Activated CD8-positive, alpha-beta memory T cell treated with anti-CD3 and anti-CD28 coated beads for 36 hours (primary cell): ENCODE measurements around the gene CCL22. TPM values are rescaled to one million over a fixed set of nuclear protein-coding genes. Genes with fewer than 3 reads are reported as not detected.

ENCODE experiments used
- CTCF ChIA-PET: fragments of 350-600 bp; sonication (Branson Sonifier 250); formaldehyde crosslinking; loops from one replicate; lab custom pipeline; 2021; ENCODE audit warnings: antibody characterized with exemption; lab: Charles Lee
- POLR2A ChIA-PET: fragments of 350-600 bp; sonication (Branson Sonifier 250); formaldehyde crosslinking; loops from one replicate; lab custom pipeline; 2021; ENCODE audit warnings: antibody characterized with exemption; lab: Charles Lee
- total RNA-seq, 2 experiments: library from RNA; stranded (reverse); gene quantifications; one replicate each; pipeline ENCODE4 v1.2.3, GENCODE V29; 2021

CCL22 gene
- total RNA-seq, 2 experiments from 2014 or later, result 45.5 to 46.8 TPM

- CTCF ChIA-PET, result no interaction called here
- POLR2A ChIA-PET, result no interaction called here
Observed at GRCh38 chr16:57345021-57345420, 13.6 kb upstream of the CCL22 start.

GRCh38 chr16:57345666-57346204, 12.8 kb upstream of the CCL22 start:
- ChIA-PET POLR2A (no interaction called here), CTCF (no interaction called here)

DNA sequence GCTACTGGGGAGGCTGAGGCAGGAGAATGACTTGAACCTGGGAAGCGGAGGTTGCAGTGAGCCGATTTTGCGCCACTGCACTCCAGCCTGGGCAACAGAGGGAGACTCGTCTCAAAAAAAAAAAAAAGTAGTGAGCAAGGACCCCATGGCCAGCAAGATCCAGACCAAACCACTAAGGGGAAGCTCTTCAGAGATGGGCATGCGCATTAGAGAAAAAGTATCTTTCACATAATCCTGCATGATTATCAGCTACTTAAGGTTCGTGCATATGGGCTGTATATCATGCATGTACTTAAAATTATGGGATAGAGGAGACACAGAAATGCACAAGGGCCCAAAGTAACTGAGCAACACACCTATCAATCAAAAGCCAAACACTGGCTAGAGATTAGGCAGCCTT, 10.7 kb upstream of the CCL22 start:
- CTCF ChIA-PET, result no interaction called here

DNA sequence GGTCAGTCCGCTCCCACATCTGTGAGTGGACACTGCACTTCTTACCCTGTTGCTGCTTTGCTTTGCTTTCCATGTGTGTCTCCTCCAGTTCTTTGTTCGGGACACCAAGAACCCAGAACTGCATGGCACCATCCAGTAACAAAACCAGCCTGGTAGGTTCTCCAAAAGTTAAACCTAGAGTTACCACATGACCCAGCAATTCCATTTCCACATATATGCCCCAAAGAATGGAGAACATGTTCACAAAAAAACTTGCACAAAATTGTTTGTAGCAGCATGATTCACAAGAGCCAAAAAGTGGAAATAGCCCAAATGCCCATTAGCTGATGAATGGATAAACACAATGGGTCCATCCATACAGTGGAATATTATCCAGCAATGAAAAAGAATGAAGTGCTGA, 10.3 kb upstream of the CCL22 start:
- ChIA-PET CTCF (no interaction called here), POLR2A (no interaction called here)

More for the DNA sequence above, 10.7 kb upstream of the CCL22 start:
- POLR2A ChIA-PET, result no interaction called here

GRCh38 chr16:57349212-57350031, 9.2 kb upstream of the CCL22 start:
- POLR2A ChIA-PET, result no interaction called here
- CTCF ChIA-PET, result no interaction called here

DNA sequence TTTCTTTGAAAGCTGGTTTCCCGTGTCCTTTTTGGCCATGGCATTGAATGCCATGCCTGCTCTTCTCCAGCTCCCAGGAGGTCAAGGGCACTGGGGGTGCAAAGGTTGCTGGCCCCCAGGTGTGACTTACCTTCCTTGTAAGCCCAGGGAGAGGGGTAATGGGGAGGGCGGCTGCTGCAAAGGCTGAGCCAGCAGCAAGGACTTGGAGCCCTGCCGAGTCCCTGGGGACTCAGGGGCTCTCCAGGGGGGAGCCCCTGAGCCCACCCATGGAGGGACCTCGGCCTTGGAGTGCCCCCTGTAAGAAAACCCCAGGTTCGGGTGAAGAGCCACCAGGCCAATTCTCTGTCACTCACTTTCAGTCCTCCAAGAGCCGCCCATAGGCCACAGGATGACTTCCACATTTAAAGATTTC, 5.9 kb upstream of the CCL22 start:
- CTCF ChIA-PET, result no interaction called here
- POLR2A ChIA-PET, result no interaction called here

DNA sequence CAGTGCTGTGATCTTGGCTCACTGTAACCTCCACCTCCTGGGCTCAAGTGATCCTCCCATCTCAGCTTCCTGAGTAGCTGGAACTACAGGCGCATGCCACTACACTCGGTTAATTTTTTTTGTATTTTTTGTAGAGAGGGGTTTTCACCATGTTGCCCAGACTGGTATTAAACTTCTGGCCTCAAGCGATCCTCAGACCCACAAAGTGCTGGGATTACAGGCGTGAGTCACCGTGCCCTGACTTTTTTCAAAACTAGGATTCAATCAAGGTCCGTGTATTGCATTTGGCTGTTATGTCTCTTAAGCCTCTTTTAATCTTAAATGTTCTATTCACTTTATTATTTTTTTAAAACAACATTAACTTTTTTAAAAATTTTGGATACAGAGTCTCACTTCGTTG, 4.3 kb upstream of the CCL22 start:
- ChIA-PET POLR2A (no interaction called here), CTCF (no interaction called here)

DNA sequence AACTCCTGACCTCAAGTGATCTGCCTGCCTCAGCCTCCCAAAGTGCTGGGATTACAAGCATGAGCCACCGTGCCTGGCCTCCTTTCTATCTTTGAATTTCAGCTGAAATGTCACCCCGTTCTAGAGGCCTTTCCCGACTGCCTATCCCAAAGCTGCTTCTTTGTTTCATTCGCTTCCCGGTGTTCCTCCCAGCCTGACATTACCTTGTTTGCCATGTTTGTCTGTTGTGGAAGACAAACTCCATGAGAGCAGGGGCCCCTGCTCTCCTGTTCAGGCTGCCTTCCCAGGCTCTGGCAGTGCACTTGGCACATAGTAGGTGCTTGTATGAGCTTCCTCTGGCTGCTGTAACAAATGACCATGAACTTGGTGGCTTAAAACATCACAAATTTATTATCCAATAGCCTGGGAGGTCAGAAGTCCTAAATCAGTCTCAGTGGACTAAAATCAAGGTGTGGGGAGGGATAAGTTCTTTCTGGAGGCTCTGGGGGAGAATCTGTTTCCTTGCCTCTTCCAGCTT, 2.6 kb upstream of the CCL22 start:
- CTCF ChIA-PET, result no interaction called here

GRCh38 chr16:57356547-57356946, 2.0 kb upstream of the CCL22 start:
- CTCF ChIA-PET, result no interaction called here
- POLR2A ChIA-PET, result no interaction called here

More for the DNA sequence above, 2.6 kb upstream of the CCL22 start:
- POLR2A ChIA-PET, result no interaction called here

DNA sequence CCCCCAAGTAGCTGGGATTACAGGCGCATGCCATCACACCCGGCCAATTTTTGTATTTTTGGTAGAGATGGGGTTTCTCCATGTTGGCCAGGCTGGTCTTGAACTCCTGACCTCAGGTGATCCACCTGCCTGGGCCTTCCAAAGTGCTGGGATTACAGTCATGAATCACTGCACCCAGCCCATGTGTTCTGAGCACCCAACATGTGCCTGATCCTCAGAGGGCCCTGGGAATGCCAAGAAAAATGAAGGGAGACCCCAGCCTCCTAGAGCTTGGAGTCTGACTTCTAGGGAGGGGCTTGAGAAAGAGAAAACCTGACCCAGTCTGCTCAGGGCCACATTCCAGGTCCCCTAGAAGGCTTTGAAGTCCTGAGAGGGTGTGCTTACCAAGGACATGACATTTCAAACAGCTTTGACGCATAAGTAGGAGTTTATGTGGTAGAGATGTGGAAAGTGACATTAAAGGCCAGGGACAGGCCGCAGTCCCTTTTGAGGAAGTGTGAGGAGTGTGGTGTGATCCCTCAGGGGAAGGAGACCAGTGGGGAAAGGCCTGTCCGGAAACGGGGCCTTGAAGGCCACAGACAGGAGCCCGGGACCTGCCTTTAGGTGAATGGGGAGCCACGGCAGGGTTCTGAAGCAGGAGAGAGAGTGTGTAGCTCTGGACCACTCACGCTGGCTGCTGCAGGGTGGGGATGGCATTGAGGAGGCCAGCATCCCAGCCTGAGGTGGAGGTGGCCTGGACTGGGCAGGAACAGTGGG, 1.1 kb upstream of the CCL22 start:
- ChIA-PET POLR2A (no interaction called here), CTCF (no interaction called here)

DNA sequence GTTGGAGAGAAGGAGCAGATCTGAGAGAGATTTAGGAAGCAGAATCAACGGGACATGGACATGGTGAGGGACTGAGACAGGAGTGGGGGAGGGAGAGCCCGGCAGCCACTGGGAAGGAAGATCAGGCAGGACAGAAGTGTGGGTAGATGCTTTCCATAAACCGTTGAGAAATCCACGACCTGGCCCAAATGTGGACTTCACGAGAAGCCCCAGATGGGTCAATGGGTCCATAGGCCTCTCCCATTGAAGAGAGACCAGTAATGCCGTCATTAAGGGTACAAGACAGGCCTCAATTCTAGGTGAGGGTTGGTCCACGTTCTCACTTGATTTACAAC, 530 bp upstream of the CCL22 start:
- ChIA-PET POLR2A (no interaction called here), CTCF (no interaction called here)

DNA sequence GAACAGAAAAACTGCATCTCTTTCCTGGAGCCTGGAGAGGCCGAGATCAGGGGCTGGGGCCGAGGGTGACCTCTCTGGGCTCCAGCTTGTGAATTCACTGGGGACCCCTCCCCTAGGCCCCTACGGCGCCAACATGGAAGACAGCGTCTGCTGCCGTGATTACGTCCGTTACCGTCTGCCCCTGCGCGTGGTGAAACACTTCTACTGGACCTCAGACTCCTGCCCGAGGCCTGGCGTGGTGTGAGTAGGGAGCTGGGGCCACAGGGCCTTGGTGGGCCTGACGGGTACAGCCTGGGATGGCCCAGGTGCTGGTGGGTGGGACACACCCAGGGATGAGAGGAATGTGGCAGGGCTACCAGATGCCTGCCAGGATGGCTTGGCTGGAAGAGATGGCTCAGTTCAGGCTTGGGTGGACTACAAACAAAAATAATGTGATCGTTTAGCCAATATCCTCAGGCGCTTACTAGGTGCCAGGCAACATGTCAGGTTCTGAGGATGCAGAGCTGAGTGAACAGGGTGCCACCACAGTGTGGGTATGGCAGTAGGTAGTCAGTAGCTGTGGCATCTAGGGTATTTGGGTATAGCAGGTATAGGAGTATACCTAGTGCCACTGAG, 1.8 kb downstream of the CCL22 start:
- POLR2A ChIA-PET, result no interaction called here
- CTCF ChIA-PET, result no interaction called here

GRCh38 chr16:57361404-57361803, 2.8 kb downstream of the CCL22 start:
- ChIA-PET CTCF (no interaction called here), POLR2A (no interaction called here)

DNA sequence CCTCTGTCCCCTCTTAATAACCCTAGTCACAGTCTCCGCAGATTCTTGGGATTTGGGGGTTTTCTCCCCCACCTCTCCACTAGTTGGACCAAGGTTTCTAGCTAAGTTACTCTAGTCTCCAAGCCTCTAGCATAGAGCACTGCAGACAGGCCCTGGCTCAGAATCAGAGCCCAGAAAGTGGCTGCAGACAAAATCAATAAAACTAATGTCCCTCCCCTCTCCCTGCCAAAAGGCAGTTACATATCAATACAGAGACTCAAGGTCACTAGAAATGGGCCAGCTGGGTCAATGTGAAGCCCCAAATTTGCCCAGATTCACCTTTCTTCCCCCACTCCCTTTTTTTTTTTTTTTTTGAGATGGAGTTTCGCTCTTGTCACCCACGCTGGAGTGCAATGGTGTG, 5.6 kb downstream of the CCL22 start:
- CTCF ChIA-PET, result interaction anchor here (0.8 kb wide), 1 partner anchor 136 kb away, joined by 3 read pairs; no protein-coding TSS in a partner anchor
- POLR2A ChIA-PET, result no interaction called here

- CTCF ChIA-PET, result no interaction called here
Observed at GRCh38 chr16:57366544-57367040, 8.0 kb downstream of the CCL22 start.

GRCh38 chr16:57367116-57367752, 8.7 kb downstream of the CCL22 start:
- CTCF ChIA-PET, result no interaction called here
- POLR2A ChIA-PET, result no interaction called here

More at GRCh38 chr16:57366544-57367040, 8.0 kb downstream of the CCL22 start:
- POLR2A ChIA-PET, result no interaction called here

- POLR2A ChIA-PET, result no interaction called here
- CTCF ChIA-PET, result no interaction called here
Observed at GRCh38 chr16:57371494-57372371, 13.2 kb downstream of the CCL22 start.

DNA sequence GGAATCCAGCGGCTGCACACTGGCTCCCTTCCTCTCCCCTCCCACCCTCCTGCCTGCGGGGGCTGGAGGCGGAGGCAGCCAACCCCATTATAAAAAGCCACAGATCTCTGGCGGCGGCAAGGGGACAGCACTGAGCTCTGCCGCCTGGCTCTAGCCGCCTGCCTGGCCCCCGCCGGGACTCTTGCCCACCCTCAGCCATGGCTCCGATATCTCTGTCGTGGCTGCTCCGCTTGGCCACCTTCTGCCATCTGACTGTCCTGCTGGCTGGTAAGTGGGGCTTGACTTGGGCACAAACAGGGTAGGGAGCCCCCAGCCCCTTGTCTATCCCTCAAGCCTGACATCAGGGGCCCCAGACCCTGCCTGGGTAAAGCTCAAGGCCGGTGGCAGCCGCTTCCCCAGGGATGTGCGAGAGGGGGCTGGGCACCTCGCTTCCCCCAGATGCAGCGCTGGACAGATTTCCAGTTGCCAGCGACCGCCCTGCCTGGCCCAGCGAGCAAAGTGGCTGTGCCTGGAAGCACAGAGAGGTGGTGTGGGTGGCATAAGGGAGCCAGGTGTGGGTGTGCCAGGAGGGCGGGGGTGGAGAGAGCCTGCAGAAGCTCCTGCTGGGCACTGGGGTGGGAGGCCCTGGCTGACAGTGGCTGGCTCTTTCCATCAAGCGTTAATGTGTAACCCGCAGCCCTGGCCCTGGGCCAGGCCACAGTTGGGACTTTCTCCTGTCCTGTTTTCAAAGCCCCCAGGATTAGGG, 14.0 kb downstream of the CCL22 start, which contains the start of gene CX3CL1:
CX3CL1 (plus strand) TSS at position 119 of the 745 bp plus-strand sequence; CDS start at position 198, 79 bp downstream.
- ChIA-PET POLR2A (no interaction called here), CTCF (no interaction called here)
